ENCODE results near the gene NDFIP2. TPM values are rescaled to one million over a fixed set of nuclear protein-coding genes. Genes with fewer than 3 reads are reported as not detected.

The NDFIP2 gene
- total RNA-seq, 1 experiment from 2014 or later: 31.0 TPM

DNA sequence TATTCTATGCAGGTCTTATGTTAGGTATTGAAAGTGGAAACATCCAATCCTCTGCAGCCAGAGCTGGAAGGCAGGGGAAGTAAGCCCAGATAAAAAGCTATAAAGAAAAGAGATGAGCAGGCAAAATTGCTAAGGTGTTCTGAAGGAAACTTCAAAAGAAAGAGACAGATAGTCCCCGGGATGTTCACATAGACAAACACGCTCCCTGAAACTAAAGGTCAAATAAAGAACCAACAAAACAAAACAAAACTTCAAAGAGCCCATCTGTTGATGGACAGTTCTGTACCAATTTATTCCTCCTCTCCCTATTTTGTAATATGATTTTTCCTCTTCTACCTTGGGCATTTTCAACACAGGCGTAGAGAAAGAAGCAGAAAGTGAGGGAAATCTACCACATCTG, 11.3 kb upstream of the NDFIP2 start:
- Histone ChIP-seq H2BK120ac (ENCODE audit: low read depth, low read length, poor library complexity, severe bottlenecking) (no peak overlapping the region), H3K27ac (ENCODE audit: insufficient read length, low read depth, low read length) (no peak overlapping the region), H3K27me3 (ENCODE audit: insufficient read depth, low read length) (no peaks in the 10 kb centered on the region), H2BK5ac (ENCODE audit: insufficient read length, low read length) (no peak overlapping the region), H3K18ac (ENCODE audit: insufficient read length, low read depth, low read length) (no peak overlapping the region), H3K79me2 (ENCODE audit: insufficient read depth, low read length) (no peaks in the 10 kb centered on the region), H2BK15ac (ENCODE audit: low read depth, low read length) (no peak overlapping the region), H2AK5ac (ENCODE audit: insufficient read length, low read length) (no peak overlapping the region), H4K20me1 (ENCODE audit: control insufficient read depth, insufficient read depth, insufficient read length) (no peaks in the 10 kb centered on the region), H4K8ac (replicated peaks; ENCODE audit: insufficient read length, low read depth, low read length) (no peak overlapping the region), H3K79me1 (ENCODE audit: insufficient read depth, low read depth, low read length, poor library complexity, severe bottlenecking) (no peaks in the 10 kb centered on the region), H3K14ac (ENCODE audit: insufficient read depth, low read length) (no peak overlapping the region), H4K91ac (ENCODE audit: insufficient read length, low read depth, low read length) (no peak overlapping the region), H3K23me2 (ENCODE audit: insufficient read length, low read depth, low read length, poor library complexity, severe bottlenecking) (no peaks in the 10 kb centered on the region), H4K5ac (ENCODE audit: insufficient read length, low read depth, low read length) (no peak overlapping the region), H3K56ac (ENCODE audit: insufficient read length, low read depth, low read length) (no peak overlapping the region), H3K9me3 (ENCODE audit: control insufficient read depth, low read depth, low read length) (no peaks in the 10 kb centered on the region), H3K4me1 (ENCODE audit: insufficient read depth, low read length) (no peaks in the 10 kb centered on the region), H3K23ac (ENCODE audit: insufficient read length, low read depth, low read length) (no peak overlapping the region), H2BK20ac (ENCODE audit: low read depth, low read length, poor library complexity, severe bottlenecking) (no peak overlapping the region), H3K4me2 (ENCODE audit: insufficient read depth, insufficient read length, low read length) (no peak overlapping the region), H3T11ph (ENCODE audit: low read length) (no peak overlapping the region), H3K9ac (ENCODE audit: extremely low read depth, insufficient read length, low read length) (no peak overlapping the region), H3K4ac (ENCODE audit: low read depth, low read length) (no peak overlapping the region), H2AFZ (ENCODE audit: low read length) (no peak overlapping the region), H2BK12ac (ENCODE audit: insufficient read length, low read depth, low read length) (no peak overlapping the region)
- no peak overlapping the region for H3K27ac Mint-ChIP-seq
- no peak for DNase-seq
- no CpG with 5 or more reads among the region's 3 CpGs for WGBS (ENCODE audit: extremely low coverage, insufficient read length, low lambda C conversion rate)
- H3K4me3 Mint-ChIP-seq: no peak overlapping the region
- TF ChIP-seq, protein P1, sequence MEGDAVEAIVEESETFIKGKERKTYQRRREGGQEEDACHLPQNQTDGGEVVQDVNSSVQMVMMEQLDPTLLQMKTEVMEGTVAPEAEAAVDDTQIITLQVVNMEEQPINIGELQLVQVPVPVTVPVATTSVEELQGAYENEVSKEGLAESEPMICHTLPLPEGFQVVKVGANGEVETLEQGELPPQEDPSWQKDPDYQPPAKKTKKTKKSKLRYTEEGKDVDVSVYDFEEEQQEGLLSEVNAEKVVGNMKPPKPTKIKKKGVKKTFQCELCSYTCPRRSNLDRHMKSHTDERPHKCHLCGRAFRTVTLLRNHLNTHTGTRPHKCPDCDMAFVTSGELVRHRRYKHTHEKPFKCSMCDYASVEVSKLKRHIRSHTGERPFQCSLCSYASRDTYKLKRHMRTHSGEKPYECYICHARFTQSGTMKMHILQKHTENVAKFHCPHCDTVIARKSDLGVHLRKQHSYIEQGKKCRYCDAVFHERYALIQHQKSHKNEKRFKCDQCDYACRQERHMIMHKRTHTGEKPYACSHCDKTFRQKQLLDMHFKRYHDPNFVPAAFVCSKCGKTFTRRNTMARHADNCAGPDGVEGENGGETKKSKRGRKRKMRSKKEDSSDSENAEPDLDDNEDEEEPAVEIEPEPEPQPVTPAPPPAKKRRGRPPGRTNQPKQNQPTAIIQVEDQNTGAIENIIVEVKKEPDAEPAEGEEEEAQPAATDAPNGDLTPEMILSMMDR (conservative IDR thresholded peaks at IDR 0.05): no peak
- peaks cover 0 to 3% of the 10 kb centered on the region in 2 experiments; a peak in 1 of 5 replicates for H3K9me3 Mint-ChIP-seq
- no peaks in the 10 kb centered on the region for H3K4me1 Mint-ChIP-seq
- H3K36me3 Mint-ChIP-seq (ENCODE audit: insufficient read depth in 1 of 3, low read depth in 3 of 3): no peaks in the 10 kb centered on the region
- no peaks in the 10 kb centered on the region; the same call in 1 of the 2 replicates for H3K27me3 Mint-ChIP-seq (ENCODE audit: low read depth)

All from H9 (cell line).